Testis (tissue), 2 donors: Measurements from ENCODE around the gene CDSN.

Source experiments
- POLR2A ChIP-seq: fragments of 450-650 bp; IDR thresholded peaks from one replicate; pipeline ENCODE4 v1.6.1; 2017; ENCODE audit warnings: antibody characterized with exemption, mild to moderate bottlenecking, moderate library complexity
- TF ChIP-seq, protein P1 (sequence below), 3 experiments: fragments of 450-650 bp in 2 of 3; fragments of 200-600 bp in 1 of 3; sonication (generic) in 1 of 3; IDR thresholded peaks; one replicate each; pipeline ENCODE4 v1.5.1; 2016 to 2019; ENCODE audit warnings: antibody characterized with exemption in 3 of 3, mild to moderate bottlenecking in 2 of 3, moderate library complexity in 1 of 3

DNA sequence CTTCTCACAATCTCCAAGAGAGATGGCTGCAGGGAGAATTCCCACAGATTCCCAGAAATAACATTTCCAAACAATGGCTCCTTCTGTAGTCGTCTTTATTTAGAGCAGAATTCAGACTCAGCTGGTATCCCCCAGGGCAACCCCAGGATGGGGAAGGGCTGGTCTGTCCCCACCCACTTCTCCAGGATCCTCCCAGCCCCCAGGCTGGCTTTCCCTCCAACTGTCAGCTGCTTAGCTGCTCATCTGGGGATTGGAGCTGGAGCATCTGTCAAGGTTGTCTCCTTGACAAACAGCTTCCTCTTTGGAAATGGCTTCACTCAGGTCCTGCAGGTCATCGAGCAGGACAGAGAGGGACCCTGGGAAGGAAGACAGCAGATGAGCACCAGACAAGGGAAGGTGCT lies 22.1 kb upstream of the CDSN start:
- TF ChIP-seq, protein P1, sequence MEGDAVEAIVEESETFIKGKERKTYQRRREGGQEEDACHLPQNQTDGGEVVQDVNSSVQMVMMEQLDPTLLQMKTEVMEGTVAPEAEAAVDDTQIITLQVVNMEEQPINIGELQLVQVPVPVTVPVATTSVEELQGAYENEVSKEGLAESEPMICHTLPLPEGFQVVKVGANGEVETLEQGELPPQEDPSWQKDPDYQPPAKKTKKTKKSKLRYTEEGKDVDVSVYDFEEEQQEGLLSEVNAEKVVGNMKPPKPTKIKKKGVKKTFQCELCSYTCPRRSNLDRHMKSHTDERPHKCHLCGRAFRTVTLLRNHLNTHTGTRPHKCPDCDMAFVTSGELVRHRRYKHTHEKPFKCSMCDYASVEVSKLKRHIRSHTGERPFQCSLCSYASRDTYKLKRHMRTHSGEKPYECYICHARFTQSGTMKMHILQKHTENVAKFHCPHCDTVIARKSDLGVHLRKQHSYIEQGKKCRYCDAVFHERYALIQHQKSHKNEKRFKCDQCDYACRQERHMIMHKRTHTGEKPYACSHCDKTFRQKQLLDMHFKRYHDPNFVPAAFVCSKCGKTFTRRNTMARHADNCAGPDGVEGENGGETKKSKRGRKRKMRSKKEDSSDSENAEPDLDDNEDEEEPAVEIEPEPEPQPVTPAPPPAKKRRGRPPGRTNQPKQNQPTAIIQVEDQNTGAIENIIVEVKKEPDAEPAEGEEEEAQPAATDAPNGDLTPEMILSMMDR (IDR thresholded peaks at IDR 0.05), result no peak
- TF ChIP-seq POLR2A, result no peak
